ENCODE measurements around the gene BBS12.
A peak's percentile ranks its signal among the peaks of the same experiment; 100 is the strongest.

Gene BBS12

DNA sequence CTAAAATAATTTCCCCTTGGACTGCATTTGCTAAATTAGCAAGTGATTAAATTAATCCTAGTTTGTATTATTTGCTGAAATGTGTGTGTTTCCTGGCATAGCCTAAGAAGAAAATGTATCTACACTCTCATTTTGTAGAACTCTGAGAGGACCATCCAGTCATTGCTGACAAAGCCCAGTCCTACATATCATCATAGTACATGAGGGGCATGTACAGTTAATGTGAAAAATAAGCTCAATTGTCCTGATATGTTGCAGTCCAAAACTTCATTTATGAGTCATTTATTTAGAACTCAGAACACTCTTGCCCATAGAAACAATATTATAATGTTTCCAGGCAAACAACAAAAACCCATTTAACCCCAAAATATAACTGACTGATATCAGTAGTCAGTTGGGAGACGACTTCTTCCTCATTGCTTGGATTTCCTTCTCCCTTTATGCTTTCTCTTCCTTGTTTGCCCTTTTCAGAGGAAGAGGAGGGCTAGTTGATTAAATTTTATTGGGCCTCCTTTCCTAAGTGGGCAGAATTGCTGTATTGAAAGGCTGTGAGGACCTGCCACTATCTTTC lies 26.9 kb upstream of the BBS12 start:
- TF ChIP-seq POLR2A (IDR thresholded peaks at IDR 0.05; ENCODE audit: low read depth, low read length) = no peak
- FAIRE-seq = no peak
- no peak for DNase-seq (ENCODE audit: insufficient read length, low spot score)

GRCh38 chr4:122706511-122706910 lies 26.0 kb upstream of the BBS12 start:
- no peak for TF ChIP-seq POLR2A (IDR thresholded peaks at IDR 0.05; ENCODE audit: low read depth, low read length)
- DNase-seq (ENCODE audit: insufficient read length, low spot score) (no peak), FAIRE-seq (no peak)

DNA sequence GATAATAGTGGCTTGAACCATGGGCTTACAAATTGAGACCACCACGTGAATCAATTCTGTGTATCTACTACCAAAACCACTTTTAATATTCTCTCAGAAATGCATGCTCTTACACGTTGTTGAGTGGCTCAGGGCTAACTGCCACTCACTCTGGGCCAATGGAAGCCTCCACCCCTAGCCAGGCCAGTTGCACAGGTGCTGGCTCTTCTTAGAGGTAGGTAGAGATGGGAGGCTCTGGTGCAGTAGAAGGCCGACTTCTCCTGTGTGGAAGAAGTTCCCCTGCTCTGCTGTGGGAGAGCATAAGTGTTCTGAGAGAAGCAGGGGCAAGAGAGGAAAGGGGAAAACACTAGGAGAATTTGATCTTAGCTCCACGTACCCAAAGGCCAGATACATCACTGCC lies 25.0 kb upstream of the BBS12 start:
- TF ChIP-seq POLR2A (IDR thresholded peaks at IDR 0.05; ENCODE audit: low read depth, low read length) = no peak
- FAIRE-seq = no peak

GRCh38 chr4:122709236-122709635 lies 23.3 kb upstream of the BBS12 start:
- no peak for TF ChIP-seq POLR2A (IDR thresholded peaks at IDR 0.05; ENCODE audit: low read depth, low read length)
- FAIRE-seq = no peak

More for the DNA sequence above, 25.0 kb upstream of the BBS12 start:
- no peak for DNase-seq (ENCODE audit: insufficient read length, low spot score)

DNA sequence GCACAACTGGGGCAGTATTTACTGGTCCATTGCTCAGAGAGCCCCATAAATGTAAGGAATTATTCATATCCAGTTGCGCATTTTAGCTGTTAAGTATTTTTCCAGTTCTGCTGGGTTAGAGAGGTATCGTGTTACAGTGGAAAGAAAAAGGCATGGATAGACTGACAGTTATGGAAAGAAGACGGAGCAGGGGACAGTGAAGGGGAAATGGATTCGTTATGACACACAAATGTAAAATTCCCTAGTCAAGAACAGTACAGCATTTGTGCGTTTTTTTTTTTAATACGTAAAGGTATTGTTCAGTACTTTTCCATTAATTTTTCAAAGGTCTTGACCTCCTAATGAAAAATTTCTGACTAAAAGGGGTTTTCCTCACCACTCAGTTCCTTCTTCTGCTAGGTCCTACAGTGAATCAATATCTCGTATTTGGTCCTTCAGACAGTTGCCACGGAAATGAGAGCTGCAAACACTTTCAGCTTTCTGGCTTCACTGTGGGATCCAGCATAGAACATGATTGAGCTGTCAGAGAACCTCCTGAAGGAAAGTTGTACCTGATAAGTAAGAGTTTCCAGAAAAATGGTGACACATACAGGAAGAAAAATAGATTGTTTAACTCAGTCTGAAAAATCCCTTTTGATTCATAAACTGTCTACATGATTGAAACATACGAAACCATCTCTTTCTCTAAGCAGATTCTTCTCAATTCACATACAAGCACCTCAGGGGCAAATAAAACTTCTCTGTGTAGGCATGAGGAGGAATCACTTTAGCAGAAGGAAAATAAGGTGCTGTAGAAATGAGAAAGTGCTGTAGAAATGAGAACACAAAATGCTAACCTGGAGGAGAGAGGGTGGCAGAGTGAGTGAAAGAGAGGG lies 21.8 kb upstream of the BBS12 start:
- FAIRE-seq (peak; percentile 53), DNase-seq (ENCODE audit: insufficient read length, low spot score) (no peak)
- no peak for TF ChIP-seq POLR2A (IDR thresholded peaks at IDR 0.05; ENCODE audit: low read depth, low read length)

More at GRCh38 chr4:122709236-122709635, 23.3 kb upstream of the BBS12 start:
- DNase-seq (ENCODE audit: insufficient read length, low spot score) = no peak

DNA sequence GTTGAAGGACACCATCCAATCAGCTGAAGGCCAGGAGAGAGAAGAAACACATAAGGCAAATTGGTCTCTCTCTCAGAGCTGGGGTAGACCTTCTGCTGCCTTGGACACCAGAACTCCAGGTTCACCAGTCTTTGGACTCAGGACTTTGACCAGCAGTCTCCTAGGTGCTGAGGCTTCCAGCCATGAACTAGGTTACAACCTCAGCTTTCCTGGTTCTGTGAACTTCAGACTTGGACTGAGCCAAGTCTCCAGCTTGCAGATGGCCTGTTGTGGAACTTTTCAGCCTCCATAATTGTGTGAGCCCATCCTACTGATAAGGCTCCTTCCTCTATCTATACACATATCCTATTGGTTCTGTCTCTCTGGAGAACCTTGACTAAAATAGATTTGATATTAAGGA lies 20.6 kb upstream of the BBS12 start:
- no peak for DNase-seq (ENCODE audit: insufficient read length, low spot score)
- FAIRE-seq = no peak
- TF ChIP-seq POLR2A (IDR thresholded peaks at IDR 0.05; ENCODE audit: low read depth, low read length) = no peak

GRCh38 chr4:122712782-122713181 lies 19.7 kb upstream of the BBS12 start:
- TF ChIP-seq POLR2A (IDR thresholded peaks at IDR 0.05; ENCODE audit: low read depth, low read length) = no peak
- no peak for FAIRE-seq
- no peak for DNase-seq (ENCODE audit: insufficient read length, low spot score)

DNA sequence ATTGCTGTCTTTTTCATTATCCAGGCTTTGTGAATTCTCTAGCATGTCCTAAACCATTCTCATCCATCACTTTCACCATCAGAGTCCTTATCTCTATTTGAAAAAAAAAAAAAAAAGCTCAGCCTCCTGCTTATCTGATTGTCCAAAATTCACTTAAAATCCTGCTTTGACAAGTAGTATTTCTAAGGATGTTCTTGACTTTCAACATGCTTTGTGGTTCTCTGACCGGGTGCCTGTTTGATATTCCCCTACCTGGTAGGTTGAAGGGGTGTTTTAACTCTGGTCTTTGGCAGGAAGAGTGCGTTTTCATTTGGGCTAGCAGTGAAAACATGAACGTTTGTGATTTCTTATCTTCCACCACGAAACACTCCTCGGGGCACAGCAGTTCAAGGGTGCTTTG lies 17.3 kb upstream of the BBS12 start:
- no peak for FAIRE-seq
- TF ChIP-seq POLR2A (IDR thresholded peaks at IDR 0.05; ENCODE audit: low read depth, low read length) = no peak

DNA sequence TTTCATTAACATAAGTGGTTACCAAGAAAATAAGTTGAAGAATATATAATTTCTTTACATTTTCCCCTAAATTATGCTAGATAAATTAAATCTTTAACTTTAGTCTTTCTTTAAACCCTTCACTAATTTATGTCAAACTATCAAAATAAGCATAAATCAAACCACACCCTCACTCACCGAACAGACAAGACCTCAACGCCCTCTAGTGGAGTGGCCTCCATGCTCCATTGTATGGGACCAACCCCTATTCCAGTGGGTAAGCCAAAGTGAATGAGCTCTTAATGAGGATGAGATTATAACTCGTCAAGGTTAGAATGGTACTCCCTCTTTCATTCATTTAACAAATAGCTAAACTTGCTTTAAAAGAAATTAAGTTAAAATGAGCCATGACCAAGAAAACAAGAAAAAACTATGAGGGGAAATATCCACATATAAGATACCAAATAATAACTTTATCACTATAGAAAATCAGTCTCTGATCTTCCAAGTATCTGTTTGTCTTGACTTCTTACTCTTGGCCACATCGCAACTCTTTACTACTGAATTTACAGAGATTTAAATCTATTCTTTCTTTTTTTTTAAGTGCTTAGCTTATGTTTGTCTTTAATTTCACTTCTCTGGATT lies 15.6 kb upstream of the BBS12 start:
- DNase-seq (ENCODE audit: insufficient read length, low spot score) = peak; percentile 15
- TF ChIP-seq POLR2A (IDR thresholded peaks at IDR 0.05; ENCODE audit: low read depth, low read length) = no peak
- peak; percentile 83 for FAIRE-seq

More for the DNA sequence above, 17.3 kb upstream of the BBS12 start:
- no peak for DNase-seq (ENCODE audit: insufficient read length, low spot score)

GRCh38 chr4:122718281-122718680 lies 14.2 kb upstream of the BBS12 start:
- no peak for FAIRE-seq
- TF ChIP-seq POLR2A (IDR thresholded peaks at IDR 0.05; ENCODE audit: low read depth, low read length) = no peak
- no peak for DNase-seq (ENCODE audit: insufficient read length, low spot score)

DNA sequence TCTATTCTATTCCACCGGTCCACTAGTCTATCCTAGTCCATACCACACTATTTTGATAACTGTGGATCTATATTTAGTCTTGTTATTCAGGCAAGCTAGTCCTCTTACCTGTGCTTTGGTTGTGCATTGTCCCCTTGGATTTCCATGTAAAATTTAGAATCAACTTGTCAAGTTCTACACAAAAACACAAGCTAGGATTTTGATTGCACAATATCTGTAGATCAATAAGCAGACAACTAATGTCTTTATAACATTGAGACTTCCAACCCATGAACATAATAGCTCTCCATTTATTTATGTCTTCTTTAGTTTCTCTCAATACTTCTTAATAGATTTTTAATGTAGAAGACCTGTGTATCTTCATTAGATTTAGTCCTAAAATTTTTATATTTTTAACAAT lies 10.2 kb upstream of the BBS12 start:
- DNase-seq (ENCODE audit: insufficient read length, low spot score) (no peak), FAIRE-seq (no peak)
- TF ChIP-seq POLR2A (IDR thresholded peaks at IDR 0.05; ENCODE audit: low read depth, low read length) = no peak

DNA sequence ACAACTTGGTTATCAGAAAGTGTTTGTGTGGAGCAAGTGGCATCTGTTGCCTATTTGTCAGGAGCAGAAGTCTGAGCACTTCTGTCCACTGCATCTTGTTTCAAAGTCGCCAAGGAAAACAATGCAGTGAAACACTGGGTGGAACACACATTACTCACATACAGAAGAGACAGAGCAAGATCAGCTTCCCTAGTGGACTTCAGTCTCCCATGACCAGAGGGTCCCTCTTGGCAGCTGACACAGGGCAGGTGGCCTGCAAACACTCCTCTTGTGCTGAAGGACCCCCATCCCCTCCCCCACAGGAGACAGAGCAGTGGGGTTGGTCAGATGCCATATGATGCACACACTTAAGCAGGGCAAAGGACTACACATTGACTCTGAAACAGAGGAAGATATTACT lies 3.6 kb upstream of the BBS12 start:
- DNase-seq (ENCODE audit: insufficient read length, low spot score) = no peak
- no peak for TF ChIP-seq POLR2A (IDR thresholded peaks at IDR 0.05; ENCODE audit: low read depth, low read length)
- no peak for FAIRE-seq

DNA sequence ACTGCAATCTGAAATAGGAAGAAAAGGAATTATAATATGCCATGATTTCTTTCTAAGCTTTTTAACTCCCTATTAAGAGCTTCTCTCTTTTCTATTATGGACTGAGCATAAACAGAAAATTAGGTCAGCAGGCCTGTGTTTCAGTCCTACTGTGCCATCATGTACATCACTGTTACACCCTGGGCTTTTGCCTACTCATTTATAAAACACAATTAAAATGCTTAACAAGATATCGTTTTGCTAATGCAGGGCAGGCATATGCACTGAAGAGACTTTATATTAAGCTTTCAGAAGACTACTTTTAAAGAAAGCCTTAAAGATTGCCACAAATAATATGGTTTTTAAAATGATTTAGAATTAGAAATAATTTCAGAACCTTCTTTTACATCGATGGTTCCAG lies 828 bp upstream of the BBS12 start:
- DNase-seq (ENCODE audit: insufficient read length, low spot score) = no peak
- no peak for FAIRE-seq
- TF ChIP-seq POLR2A (IDR thresholded peaks at IDR 0.05; ENCODE audit: low read depth, low read length) = no peak

DNA sequence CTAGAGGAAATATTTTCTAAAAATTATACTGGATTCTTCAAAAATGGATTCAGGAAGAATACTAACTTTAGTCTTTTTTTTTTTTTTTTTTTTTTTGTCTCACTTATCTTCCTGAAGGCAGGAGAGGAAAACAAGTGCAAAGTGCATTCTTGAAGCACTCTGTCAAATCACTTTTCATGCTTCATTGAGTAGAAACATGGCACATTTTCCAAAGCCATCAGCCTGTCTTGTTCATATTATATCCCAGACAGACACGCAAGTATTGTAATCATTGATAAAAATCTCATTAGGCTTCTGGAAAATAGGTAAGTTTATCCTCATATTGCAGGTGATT lies 1.2 kb downstream of the BBS12 start:
- DNase-seq (ENCODE audit: insufficient read length, low spot score) = no peak
- no peak for FAIRE-seq
- TF ChIP-seq POLR2A (IDR thresholded peaks at IDR 0.05; ENCODE audit: low read depth, low read length) = no peak

GRCh38 chr4:122739174-122739573 lies 6.7 kb downstream of the BBS12 start:
- FAIRE-seq = peak; percentile 95
- no peak for TF ChIP-seq POLR2A (IDR thresholded peaks at IDR 0.05; ENCODE audit: low read depth, low read length)
- DNase-seq (ENCODE audit: insufficient read length, low spot score) = no peak
